NB4 (cell line): ENCODE measurements around the gene SNTG2.
A peak's percentile ranks its signal among the peaks of the same experiment; 100 is the strongest.

Source experiments
- DNase-seq: peaks from one replicate; pipeline ENCODE4 v3.0.0; 2010; ENCODE audit warnings: low read depth
- H3K4me3 ChIP-seq: one replicate; pipeline ENCODE4 v1.5.1; 2011; ENCODE audit warnings: mild to moderate bottlenecking, low read depth, low read length, moderate library complexity
- MYC ChIP-seq: IDR thresholded peaks from 2 replicates; pipeline ENCODE4 v1.6.1; 2011; ENCODE audit warnings: low read depth, low read length
- POLR2A ChIP-seq: IDR thresholded peaks from 2 replicates; pipeline ENCODE4 v1.6.1; 2011; ENCODE audit warnings: mild to moderate bottlenecking; ENCODE audit not compliant: insufficient read length; ENCODE audit errors: extremely low read depth
- TF ChIP-seq, protein P1 (sequence below): IDR thresholded peaks from 2 replicates; pipeline ENCODE4 v1.6.1; 2011; ENCODE audit warnings: low read depth, low read length
- TF ChIP-seq, protein P2 (sequence below): IDR thresholded peaks from one replicate; pipeline ENCODE4 v1.5.1; 2012; ENCODE audit warnings: low read depth, low read length

The SNTG2 gene

DNA sequence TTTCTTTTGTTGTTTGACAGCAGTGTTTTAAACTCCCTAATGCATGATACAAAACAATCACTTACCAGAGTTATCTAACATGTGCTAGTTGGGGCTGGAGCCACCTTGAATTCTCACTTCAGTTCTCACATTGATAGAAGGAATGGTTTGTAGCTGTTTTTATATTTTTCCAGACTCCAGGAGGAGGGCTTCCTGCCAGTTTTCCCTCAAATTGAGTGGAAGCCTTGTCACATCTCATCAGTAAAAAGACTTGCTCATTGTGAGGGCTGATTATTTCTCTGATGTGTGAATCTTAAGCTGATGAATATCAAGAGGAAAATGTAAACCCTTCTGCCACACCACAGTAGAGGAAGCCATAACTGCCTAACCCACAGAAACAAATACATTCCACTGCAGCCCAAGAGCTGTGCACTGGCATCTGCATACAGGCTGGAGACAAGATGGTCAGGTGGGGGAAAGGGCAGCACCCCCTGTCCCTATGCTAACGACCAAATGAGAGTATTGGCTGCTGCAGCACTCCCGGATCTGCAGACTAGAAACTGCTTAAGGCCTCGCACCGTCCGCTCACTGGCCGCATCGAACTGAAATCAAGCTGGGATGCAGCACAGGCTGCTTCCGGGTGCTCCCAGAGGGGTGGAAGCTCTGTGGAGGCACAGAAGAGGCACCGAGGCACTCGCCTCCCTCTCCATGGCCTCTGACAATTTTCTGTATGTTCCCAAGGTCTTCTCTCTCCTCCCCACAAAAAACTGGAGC lies 388.9 kb downstream of the SNTG2 start:
- no peak for DNase-seq
- TF ChIP-seq, protein P1, sequence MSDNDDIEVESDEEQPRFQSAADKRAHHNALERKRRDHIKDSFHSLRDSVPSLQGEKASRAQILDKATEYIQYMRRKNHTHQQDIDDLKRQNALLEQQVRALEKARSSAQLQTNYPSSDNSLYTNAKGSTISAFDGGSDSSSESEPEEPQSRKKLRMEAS, result no peak
- no peak overlapping the region for H3K4me3 ChIP-seq

- no peak for DNase-seq
- TF ChIP-seq MYC (no peak), POLR2A (no peak)
- TF ChIP-seq, protein P1, result no peak
- TF ChIP-seq, protein P2, sequence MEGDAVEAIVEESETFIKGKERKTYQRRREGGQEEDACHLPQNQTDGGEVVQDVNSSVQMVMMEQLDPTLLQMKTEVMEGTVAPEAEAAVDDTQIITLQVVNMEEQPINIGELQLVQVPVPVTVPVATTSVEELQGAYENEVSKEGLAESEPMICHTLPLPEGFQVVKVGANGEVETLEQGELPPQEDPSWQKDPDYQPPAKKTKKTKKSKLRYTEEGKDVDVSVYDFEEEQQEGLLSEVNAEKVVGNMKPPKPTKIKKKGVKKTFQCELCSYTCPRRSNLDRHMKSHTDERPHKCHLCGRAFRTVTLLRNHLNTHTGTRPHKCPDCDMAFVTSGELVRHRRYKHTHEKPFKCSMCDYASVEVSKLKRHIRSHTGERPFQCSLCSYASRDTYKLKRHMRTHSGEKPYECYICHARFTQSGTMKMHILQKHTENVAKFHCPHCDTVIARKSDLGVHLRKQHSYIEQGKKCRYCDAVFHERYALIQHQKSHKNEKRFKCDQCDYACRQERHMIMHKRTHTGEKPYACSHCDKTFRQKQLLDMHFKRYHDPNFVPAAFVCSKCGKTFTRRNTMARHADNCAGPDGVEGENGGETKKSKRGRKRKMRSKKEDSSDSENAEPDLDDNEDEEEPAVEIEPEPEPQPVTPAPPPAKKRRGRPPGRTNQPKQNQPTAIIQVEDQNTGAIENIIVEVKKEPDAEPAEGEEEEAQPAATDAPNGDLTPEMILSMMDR, result no peak
- H3K4me3 ChIP-seq, result no peak overlapping the region
Observed at GRCh38 chr2:1340141-1340512, 389.5 kb downstream of the SNTG2 start.

GRCh38 chr2:1341404-1342120 lies 390.9 kb downstream of the SNTG2 start:
- peak; percentile 7 for DNase-seq
- H3K4me3 ChIP-seq, result no peak overlapping the region
- TF ChIP-seq, protein P1, result no peak
- no peak for TF ChIP-seq MYC
- no peak for TF ChIP-seq POLR2A
- TF ChIP-seq, protein P2, result no peak

DNA sequence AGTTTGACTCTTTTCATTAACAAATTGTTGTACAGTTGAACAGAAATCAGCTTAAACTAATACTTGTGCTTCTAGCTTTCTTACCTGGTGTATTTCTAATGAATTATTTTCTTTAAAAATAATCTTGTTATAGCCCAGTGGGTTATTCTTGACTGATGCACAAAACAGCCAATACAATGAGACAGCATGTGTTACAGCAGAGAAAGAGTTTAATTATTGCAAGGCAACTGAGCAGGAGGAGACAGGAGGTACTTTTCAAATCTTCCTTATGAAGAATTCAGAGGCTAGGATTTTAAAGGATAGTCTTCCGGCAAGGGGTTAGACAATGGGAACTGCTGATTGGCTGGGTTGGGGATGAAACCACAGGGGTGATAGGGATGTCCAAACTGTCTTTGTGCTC lies 398.1 kb downstream of the SNTG2 start:
- TF ChIP-seq POLR2A (no peak), MYC (no peak)
- TF ChIP-seq, protein P1, result no peak
- TF ChIP-seq, protein P2, result no peak
- no peak overlapping the region for H3K4me3 ChIP-seq
- DNase-seq, result no peak

- peak; percentile 15 for DNase-seq
- H3K4me3 ChIP-seq, result no peak overlapping the region
- TF ChIP-seq, protein P1, result no peak
- TF ChIP-seq, protein P2, result no peak
- TF ChIP-seq MYC, result no peak
Observed at GRCh38 chr2:1350111-1350510, 399.5 kb downstream of the SNTG2 start.

GRCh38 chr2:1353124-1353523 lies 402.5 kb downstream of the SNTG2 start:
- DNase-seq, result no peak
- H3K4me3 ChIP-seq, result no peak overlapping the region
- TF ChIP-seq, protein P1, result no peak
- no peak for TF ChIP-seq POLR2A
- no peak for TF ChIP-seq MYC
- TF ChIP-seq, protein P2, result no peak
